Gastroesophageal sphincter (tissue), 3 donors: ENCODE data around the gene NUDT8.

Source experiments
- POLR2AphosphoS5 ChIP-seq: sonication (generic); formaldehyde crosslinking; IDR thresholded peaks from one replicate; pipeline ENCODE4 v1.6.1; 2017; ENCODE audit warnings: antibody characterized with exemption
- TF ChIP-seq, protein P1 (sequence below), 4 experiments: fragments of 200-600 bp in 2 of 4; fragments of 450-650 bp in 2 of 4; sonication (generic) in 1 of 4; IDR thresholded peaks; one replicate each; pipeline ENCODE4 v1.5.1; 2017 to 2019; ENCODE audit warnings: antibody characterized with exemption in 4 of 4, mild to moderate bottlenecking in 2 of 4, moderate library complexity in 2 of 4

DNA sequence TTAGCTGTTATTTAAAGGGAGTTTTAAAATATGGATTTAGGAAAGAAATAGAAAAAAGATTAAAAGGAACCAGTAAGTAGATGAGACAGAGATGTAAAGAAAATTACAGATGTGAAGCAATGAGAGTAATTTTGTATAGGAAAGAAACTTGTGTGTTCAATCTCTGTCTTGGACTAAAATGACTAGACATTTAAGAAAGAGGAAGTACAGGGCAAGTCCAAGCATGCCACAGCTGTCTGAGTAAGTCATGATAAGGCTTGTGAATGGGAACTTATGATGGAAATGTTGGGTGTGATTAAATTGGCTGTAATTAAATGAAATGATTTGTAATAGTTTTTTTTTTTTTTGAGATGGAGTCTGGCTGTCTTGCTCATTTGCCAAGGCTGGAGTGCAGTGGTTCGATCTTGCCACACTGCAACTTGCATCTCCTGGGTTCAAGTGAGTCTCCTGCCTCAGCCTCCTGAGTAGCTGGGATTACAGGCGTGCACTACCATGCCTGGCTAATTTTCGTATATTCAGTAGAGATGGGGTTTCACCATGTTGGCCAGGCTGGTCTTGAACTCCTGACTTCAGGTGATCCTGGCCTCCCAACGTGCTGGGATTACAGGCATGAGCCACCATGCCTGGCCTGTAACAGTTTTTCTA, 26.7 kb upstream of the NUDT8 start:
- TF ChIP-seq, protein P1, sequence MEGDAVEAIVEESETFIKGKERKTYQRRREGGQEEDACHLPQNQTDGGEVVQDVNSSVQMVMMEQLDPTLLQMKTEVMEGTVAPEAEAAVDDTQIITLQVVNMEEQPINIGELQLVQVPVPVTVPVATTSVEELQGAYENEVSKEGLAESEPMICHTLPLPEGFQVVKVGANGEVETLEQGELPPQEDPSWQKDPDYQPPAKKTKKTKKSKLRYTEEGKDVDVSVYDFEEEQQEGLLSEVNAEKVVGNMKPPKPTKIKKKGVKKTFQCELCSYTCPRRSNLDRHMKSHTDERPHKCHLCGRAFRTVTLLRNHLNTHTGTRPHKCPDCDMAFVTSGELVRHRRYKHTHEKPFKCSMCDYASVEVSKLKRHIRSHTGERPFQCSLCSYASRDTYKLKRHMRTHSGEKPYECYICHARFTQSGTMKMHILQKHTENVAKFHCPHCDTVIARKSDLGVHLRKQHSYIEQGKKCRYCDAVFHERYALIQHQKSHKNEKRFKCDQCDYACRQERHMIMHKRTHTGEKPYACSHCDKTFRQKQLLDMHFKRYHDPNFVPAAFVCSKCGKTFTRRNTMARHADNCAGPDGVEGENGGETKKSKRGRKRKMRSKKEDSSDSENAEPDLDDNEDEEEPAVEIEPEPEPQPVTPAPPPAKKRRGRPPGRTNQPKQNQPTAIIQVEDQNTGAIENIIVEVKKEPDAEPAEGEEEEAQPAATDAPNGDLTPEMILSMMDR (IDR thresholded peaks at IDR 0.05): no peak
- TF ChIP-seq POLR2AphosphoS5: no peak
